ENCODE measurements around the gene CNNM4.

The CNNM4 gene

DNA sequence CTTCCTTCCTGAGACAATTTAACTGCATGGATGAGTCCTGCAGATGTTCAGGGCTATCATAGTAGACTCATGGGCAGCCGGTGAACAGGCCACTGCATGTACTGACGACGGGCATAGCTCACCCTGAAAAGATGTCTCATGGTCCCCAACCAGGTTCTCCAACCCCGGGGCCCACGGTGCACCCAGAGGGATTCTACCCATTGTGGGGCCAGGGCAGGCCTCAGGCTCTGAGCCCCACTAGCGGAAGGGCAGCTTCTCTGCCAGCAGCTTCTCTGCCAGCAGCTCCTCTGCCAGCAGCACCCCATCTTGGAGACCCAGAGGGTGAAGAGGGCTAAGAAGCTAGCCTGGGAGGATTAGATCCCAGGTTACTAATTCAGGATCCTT, 3.2 kb upstream of the CNNM4 start:
- TF ChIP-seq, protein P1, sequence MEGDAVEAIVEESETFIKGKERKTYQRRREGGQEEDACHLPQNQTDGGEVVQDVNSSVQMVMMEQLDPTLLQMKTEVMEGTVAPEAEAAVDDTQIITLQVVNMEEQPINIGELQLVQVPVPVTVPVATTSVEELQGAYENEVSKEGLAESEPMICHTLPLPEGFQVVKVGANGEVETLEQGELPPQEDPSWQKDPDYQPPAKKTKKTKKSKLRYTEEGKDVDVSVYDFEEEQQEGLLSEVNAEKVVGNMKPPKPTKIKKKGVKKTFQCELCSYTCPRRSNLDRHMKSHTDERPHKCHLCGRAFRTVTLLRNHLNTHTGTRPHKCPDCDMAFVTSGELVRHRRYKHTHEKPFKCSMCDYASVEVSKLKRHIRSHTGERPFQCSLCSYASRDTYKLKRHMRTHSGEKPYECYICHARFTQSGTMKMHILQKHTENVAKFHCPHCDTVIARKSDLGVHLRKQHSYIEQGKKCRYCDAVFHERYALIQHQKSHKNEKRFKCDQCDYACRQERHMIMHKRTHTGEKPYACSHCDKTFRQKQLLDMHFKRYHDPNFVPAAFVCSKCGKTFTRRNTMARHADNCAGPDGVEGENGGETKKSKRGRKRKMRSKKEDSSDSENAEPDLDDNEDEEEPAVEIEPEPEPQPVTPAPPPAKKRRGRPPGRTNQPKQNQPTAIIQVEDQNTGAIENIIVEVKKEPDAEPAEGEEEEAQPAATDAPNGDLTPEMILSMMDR (IDR thresholded peaks at IDR 0.05; ENCODE audit: borderline replicate concordance, insufficient read depth, low read depth, low read length): no peak
- no peak overlapping the region for H3K4me3 ChIP-seq (ENCODE audit: low read depth, low read length)

DNA sequence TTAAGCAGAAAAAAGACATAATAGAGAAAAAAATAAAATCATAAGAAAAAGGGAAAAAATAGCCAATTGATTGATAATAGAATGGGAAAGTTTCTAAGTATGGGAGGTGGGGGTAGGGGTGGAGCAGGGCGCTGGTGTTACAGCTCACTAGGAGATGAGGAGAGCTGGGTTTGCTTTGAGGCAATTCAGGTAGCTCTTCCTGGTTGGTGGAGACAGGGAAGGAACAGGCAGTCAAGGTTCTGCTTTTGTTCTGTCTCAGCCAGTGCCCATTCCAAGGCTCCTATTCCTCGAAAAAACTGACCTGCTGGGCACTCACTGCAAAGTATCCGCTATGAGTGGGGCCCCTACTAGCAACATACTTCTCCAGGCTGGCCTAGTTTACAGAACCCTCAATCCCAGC, 1.7 kb upstream of the CNNM4 start:
- TF ChIP-seq, protein P1 (IDR thresholded peaks at IDR 0.05; ENCODE audit: borderline replicate concordance, insufficient read depth, low read depth, low read length): no peak
- H3K4me3 ChIP-seq (ENCODE audit: low read depth, low read length): no peak overlapping the region

DNA sequence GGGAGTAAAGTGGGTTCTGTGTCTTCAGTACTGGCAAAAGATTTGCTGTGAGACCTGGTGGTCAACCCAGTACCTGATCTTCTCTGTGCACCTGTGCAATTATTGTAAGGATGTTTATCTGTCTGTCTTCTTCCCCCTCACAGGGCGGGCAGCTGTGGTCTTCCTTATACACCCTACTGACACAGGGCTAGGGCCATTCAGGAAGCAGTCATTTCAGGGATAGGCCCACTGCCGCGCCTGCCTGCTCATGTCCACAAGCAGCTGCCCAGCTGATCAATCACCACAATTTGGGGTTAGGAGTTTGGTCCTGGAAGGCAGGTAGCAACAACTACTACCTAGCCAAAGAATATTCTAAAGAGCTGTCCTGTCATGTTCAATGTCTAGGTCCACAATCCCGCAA, 1.2 kb upstream of the CNNM4 start:
- TF ChIP-seq, protein P1 (IDR thresholded peaks at IDR 0.05; ENCODE audit: borderline replicate concordance, insufficient read depth, low read depth, low read length): no peak
- no peak overlapping the region for H3K4me3 ChIP-seq (ENCODE audit: low read depth, low read length)

DNA sequence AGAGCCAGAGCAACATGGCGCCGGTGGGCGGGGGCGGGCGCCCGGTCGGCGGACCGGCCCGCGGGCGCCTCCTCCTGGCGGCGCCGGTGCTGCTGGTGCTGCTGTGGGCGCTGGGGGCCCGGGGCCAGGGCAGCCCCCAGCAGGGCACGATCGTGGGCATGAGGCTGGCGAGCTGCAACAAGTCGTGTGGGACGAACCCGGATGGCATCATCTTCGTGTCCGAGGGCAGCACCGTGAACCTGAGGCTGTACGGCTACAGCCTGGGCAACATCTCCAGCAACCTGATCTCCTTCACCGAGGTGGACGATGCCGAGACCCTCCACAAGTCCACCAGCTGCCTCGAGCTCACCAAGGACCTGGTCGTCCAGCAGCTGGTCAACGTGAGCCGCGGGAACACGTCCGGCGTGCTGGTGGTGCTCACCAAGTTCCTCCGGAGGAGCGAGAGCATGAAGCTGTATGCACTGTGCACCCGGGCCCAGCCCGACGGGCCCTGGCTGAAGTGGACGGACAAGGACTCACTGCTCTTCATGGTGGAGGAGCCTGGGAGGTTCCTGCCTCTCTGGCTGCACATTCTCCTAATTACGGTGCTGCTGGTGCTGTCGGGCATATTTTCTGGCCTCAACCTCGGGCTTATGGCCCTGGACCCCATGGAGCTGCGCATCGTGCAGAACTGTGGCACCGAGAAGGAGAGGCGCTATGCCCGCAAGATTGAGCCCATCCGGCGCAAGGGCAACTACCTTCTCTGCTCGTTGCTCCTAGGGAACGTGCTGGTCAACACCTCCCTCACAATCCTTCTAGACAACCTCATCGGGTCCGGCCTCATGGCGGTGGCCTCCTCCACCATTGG, 507 bp downstream of the CNNM4 start:
- H3K4me3 ChIP-seq (ENCODE audit: low read depth, low read length): peak overlapping the region; percentile 68
- TF ChIP-seq, protein P1 (IDR thresholded peaks at IDR 0.05; ENCODE audit: borderline replicate concordance, insufficient read depth, low read depth, low read length): peak; percentile 84

DNA sequence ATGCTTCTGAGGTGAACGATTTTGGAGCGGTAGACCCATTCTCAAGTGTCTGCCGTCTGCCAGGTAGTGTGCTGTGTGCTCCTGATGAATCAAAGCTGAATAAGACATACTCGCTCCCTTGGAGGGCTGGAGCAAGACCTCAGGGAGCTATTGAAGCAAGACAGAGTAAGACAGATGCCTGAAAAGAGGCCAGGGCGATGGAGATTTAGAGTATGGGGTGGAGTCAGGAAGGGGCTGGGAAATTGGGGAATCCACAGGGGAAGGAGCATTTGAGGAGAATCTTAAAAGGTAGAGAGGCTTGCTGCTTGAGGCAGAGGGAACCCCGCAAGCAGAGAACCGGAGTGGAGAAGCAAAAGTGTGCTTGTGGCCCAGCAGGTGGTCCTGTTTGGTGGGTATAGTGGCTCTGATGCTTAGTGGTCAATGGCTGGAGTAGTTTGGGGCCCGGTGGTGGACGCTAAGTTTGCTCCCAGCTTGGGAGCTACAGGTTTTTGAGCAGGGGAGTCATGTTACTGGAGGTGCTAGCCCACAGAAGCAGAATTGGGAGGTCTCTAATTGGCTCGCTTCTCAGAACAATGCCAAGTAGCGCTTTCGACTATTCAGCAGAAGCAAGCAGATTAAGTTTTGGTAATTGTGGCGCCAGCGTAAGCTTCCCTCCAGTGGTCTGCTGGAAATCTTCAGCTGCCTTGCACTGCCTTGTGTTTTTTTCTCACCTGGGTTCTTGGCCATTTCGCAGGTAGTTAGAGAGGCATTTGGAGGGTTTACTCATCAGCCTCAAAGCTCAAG, 2.0 kb downstream of the CNNM4 start:
- TF ChIP-seq, protein P1 (IDR thresholded peaks at IDR 0.05; ENCODE audit: borderline replicate concordance, insufficient read depth, low read depth, low read length): no peak
- H3K4me3 ChIP-seq (ENCODE audit: low read depth, low read length): peak overlapping the region; percentile 44

DNA sequence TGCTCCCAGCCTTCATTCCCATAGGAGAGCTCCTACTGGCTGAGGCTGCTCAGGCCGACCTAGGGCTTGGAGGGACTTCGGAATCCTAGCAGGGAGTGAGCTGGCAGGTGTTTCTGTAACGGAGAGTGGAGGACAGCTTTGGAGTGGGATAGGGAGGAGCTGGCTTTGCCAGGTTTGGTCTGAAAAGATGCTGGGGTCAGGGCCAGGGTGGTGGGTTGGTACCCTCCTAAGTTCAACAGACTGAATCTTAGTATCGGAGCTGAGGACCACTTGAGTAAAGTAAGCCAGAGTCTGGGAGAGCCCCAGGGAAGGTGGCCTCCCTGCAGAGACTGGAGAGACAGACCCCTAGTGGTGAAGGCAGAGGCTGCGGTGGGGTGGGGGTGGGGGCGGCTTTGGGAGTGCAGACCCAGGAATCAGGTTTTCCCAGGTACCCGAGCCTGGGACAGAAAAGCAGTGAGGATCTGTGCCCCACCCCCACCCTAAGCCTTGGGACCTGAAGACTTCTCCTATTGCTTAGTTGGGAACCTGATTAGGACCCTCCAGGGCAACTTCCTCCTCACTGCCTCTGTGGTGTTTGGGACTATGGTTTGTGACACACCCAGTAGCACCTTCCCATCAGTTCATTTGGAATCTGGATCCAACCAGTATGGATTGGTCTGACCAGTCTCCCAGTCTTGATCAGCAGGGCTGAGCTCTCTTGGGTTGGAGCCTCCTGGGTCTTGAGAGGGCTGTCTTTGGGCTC, 3.0 kb downstream of the CNNM4 start:
- TF ChIP-seq, protein P1 (IDR thresholded peaks at IDR 0.05; ENCODE audit: borderline replicate concordance, insufficient read depth, low read depth, low read length): peak; percentile 85
- H3K4me3 ChIP-seq (ENCODE audit: low read depth, low read length): peak overlapping the region; percentile 44
